WTC11 (cell line): ENCODE measurements around the gene SNX32. TPM values are rescaled to one million over a fixed set of nuclear protein-coding genes. Genes with fewer than 3 reads are reported as not detected.

Experiments used
- ATAC-seq: fragments of 200-7000 bp; cut with Tn5 transposase; 2 replicates; pipeline ENCODE4 v1.10.0; 2021; ENCODE audit warnings: mild to moderate bottlenecking, moderate library complexity
- CTCF ChIA-PET: fragments of 300-600 bp; sonication (Branson Sonifier 250); formaldehyde crosslinking; loops from one replicate; lab custom pipeline; 2021; ENCODE audit warnings: antibody characterized with exemption; lab: Charles Lee
- POLR2A ChIA-PET: fragments of 350-600 bp; sonication (Branson Sonifier 250); formaldehyde crosslinking; loops from one replicate; lab custom pipeline; 2021; ENCODE audit warnings: antibody characterized with exemption; lab: Charles Lee
- DNase-seq: peaks from one replicate; pipeline ENCODE4 v3.0.0; 2021; ENCODE audit warnings: low spot score
- H3K27ac Mint-ChIP-seq: 2 replicates; pipeline ENCODE4 v1.8.0; 2021; ENCODE audit warnings: mixed read lengths
- H3K27me3 Mint-ChIP-seq: 2 replicates; pipeline ENCODE4 v1.8.0; 2021; ENCODE audit warnings: low read depth, mild to moderate bottlenecking, moderate library complexity, mixed read lengths
- H3K36me3 Mint-ChIP-seq: 2 replicates; pipeline ENCODE4 v1.8.0; 2021; ENCODE audit warnings: mixed read lengths
- H3K4me1 Mint-ChIP-seq: 2 replicates; pipeline ENCODE4 v1.8.0; 2022; ENCODE audit warnings: mixed read lengths
- H3K4me3 Mint-ChIP-seq: 2 replicates; pipeline ENCODE4 v1.8.0; 2021; ENCODE audit warnings: mild to moderate bottlenecking, moderate library complexity, mixed read lengths
- H3K9me3 Mint-ChIP-seq: 2 replicates; pipeline ENCODE4 v1.8.0; 2021; ENCODE audit warnings: mixed read lengths
- CBFB ChIP-seq: sonication (generic); formaldehyde crosslinking; IDR thresholded peaks from 2 replicates; pipeline ENCODE4 v1.8.1; 2022; ENCODE audit warnings: mild to moderate bottlenecking, low read depth, missing genetic modification reagents
- CREM ChIP-seq: sonication (generic); formaldehyde crosslinking; IDR thresholded peaks from 2 replicates; pipeline ENCODE4 v1.8.1; 2022; ENCODE audit warnings: mild to moderate bottlenecking, missing genetic modification reagents, moderate library complexity
- ETV6 ChIP-seq: sonication (generic); formaldehyde crosslinking; IDR thresholded peaks from 2 replicates; pipeline ENCODE4 v1.8.1; 2022; ENCODE audit warnings: mild to moderate bottlenecking, missing genetic modification reagents
- FOXK1 ChIP-seq: sonication (generic); formaldehyde crosslinking; IDR thresholded peaks from 2 replicates; pipeline ENCODE4 v1.8.0; 2022; ENCODE audit warnings: mild to moderate bottlenecking, moderate library complexity, missing genetic modification reagents
- FOXP1 ChIP-seq: sonication (generic); formaldehyde crosslinking; IDR thresholded peaks from 2 replicates; pipeline ENCODE4 v1.8.0; 2022; ENCODE audit warnings: missing genetic modification reagents, mild to moderate bottlenecking, moderate library complexity, borderline replicate concordance
- GRHL2 ChIP-seq: fragments of 250-450 bp; sonication (Bioruptor Pico); IDR thresholded peaks from 2 replicates; pipeline ENCODE4 v1.8.0; 2022; ENCODE audit warnings: mild to moderate bottlenecking, moderate library complexity; ENCODE audit not compliant: insufficient replicate concordance, severe bottlenecking
- GTF2I ChIP-seq: fragments of 250-450 bp; sonication (Bioruptor Pico); conservative IDR thresholded peaks from 2 replicates; pipeline ENCODE4 v1.4.0; 2021; ENCODE audit warnings: mild to moderate bottlenecking
- IRF2 ChIP-seq: sonication (generic); formaldehyde crosslinking; IDR thresholded peaks from 2 replicates; pipeline ENCODE4 v1.8.0; 2022; ENCODE audit warnings: low read depth, missing genetic modification reagents, borderline replicate concordance
- RELA ChIP-seq: sonication (generic); formaldehyde crosslinking; IDR thresholded peaks from 2 replicates; pipeline ENCODE4 v1.8.1; 2022; ENCODE audit warnings: missing genetic modification reagents, mild to moderate bottlenecking, borderline replicate concordance
- SP1 ChIP-seq: sonication (generic); formaldehyde crosslinking; conservative IDR thresholded peaks from 2 replicates; pipeline ENCODE4 v1.8.1; 2022; ENCODE audit warnings: missing genetic modification reagents
- TCF7 ChIP-seq: sonication (generic); formaldehyde crosslinking; IDR thresholded peaks from 2 replicates; pipeline ENCODE4 v1.8.0; 2022; ENCODE audit warnings: mild to moderate bottlenecking, low read depth, missing genetic modification reagents, moderate library complexity
- TP53 ChIP-seq: sonication (generic); formaldehyde crosslinking; IDR thresholded peaks from 2 replicates; pipeline ENCODE4 v1.8.1; 2023; ENCODE audit warnings: mild to moderate bottlenecking, missing genetic modification reagents
- USF1 ChIP-seq: sonication (generic); formaldehyde crosslinking; IDR thresholded peaks from 2 replicates; pipeline ENCODE4 v1.8.0; 2022; ENCODE audit warnings: mild to moderate bottlenecking, missing genetic modification reagents
- USF2 ChIP-seq: sonication (generic); formaldehyde crosslinking; IDR thresholded peaks from 2 replicates; pipeline ENCODE4 v1.8.1; 2023; ENCODE audit warnings: mild to moderate bottlenecking, missing genetic modification reagents, moderate library complexity
- ZBTB21 ChIP-seq: sonication (generic); formaldehyde crosslinking; IDR thresholded peaks from 2 replicates; pipeline ENCODE4 v1.8.1; 2023; ENCODE audit warnings: mild to moderate bottlenecking, missing genetic modification reagents, borderline replicate concordance
- ZNF396 ChIP-seq: fragments of 250-450 bp; sonication (Bioruptor Pico); IDR thresholded peaks from 2 replicates; pipeline ENCODE4 v1.8.0; 2021; ENCODE audit warnings: mild to moderate bottlenecking, moderate library complexity, borderline replicate concordance
- ZNF532 ChIP-seq: fragments of 250-450 bp; sonication (Bioruptor Pico); IDR thresholded peaks from 2 replicates; pipeline ENCODE4 v1.9.0; 2021; ENCODE audit warnings: mild to moderate bottlenecking, borderline replicate concordance
- total RNA-seq: library from RNA; stranded (reverse); gene quantifications from 3 replicates; pipeline ENCODE4 v1.2.3, GENCODE V29; 2021
- TF ChIP-seq, protein P1 (sequence below): sonication (generic); formaldehyde crosslinking; IDR thresholded peaks from 2 replicates; pipeline ENCODE4 v1.8.0; 2023; ENCODE audit warnings: missing genetic modification reagents, mild to moderate bottlenecking, borderline replicate concordance
- TF ChIP-seq, protein P2 (sequence below): fragments of 250-450 bp; sonication (Bioruptor Pico); IDR thresholded peaks from 2 replicates; pipeline ENCODE4 v1.9.0; 2021; ENCODE audit warnings: mild to moderate bottlenecking

SNX32 gene
- total RNA-seq, 1 experiment from 2014 or later = 2.9 TPM

DNA sequence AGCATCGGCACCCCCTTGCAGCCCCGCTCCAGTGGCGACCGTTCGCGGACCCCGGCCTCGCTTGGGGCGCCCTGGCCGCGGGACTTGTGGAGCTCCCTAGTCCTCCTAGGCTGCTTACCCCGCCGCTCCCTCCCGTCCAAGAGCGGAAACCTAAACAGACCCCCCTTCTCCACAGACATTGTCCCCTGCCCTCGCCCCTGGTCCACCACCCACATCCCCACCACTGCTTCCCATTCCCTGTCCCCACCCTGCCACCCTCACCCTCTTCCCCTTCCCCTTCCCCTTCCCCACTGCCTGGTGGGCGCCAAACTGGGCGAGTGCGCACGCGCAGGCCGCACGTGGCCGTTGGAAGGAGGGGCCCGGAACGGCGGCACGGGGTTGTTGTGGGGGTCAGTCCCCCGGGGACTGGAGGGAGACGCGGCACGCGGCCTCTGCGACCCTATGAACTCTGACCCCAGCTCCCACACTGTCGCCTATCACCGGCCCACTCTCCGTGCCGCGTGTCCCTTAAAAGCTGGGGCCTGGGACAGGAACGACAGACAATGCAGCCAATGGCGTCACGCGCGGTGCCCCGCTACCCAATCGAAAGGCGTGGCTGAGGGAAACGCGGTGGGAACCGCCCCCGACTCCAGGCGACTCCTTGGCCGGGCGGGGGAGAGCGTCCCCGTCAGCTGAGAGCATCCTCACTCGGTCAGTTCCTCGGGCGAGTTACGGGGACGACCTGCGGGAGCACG is at the start of gene SNX32 (continued):
- TF ChIP-seq, protein P1, sequence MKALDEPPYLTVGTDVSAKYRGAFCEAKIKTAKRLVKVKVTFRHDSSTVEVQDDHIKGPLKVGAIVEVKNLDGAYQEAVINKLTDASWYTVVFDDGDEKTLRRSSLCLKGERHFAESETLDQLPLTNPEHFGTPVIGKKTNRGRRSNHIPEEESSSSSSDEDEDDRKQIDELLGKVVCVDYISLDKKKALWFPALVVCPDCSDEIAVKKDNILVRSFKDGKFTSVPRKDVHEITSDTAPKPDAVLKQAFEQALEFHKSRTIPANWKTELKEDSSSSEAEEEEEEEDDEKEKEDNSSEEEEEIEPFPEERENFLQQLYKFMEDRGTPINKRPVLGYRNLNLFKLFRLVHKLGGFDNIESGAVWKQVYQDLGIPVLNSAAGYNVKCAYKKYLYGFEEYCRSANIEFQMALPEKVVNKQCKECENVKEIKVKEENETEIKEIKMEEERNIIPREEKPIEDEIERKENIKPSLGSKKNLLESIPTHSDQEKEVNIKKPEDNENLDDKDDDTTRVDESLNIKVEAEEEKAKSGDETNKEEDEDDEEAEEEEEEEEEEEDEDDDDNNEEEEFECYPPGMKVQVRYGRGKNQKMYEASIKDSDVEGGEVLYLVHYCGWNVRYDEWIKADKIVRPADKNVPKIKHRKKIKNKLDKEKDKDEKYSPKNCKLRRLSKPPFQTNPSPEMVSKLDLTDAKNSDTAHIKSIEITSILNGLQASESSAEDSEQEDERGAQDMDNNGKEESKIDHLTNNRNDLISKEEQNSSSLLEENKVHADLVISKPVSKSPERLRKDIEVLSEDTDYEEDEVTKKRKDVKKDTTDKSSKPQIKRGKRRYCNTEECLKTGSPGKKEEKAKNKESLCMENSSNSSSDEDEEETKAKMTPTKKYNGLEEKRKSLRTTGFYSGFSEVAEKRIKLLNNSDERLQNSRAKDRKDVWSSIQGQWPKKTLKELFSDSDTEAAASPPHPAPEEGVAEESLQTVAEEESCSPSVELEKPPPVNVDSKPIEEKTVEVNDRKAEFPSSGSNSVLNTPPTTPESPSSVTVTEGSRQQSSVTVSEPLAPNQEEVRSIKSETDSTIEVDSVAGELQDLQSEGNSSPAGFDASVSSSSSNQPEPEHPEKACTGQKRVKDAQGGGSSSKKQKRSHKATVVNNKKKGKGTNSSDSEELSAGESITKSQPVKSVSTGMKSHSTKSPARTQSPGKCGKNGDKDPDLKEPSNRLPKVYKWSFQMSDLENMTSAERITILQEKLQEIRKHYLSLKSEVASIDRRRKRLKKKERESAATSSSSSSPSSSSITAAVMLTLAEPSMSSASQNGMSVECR (CRISPR knock-in tag) = peak; percentile 45; the same call in 1 of the 2 replicates
- TF ChIP-seq CBFB (CRISPR knock-in tag) = 0 out of 2 replicates have a peak, but pooled peaks have one; percentile 52
- TF ChIP-seq CREM (CRISPR knock-in tag) = peak; percentile 76; the same call in 1 of the 2 replicates
- peak; percentile 85; the same call in 1 of the 2 replicates for TF ChIP-seq TP53 (CRISPR knock-in tag)
- peak; percentile 92 for TF ChIP-seq USF2 (CRISPR knock-in tag)
- TF ChIP-seq FOXK1 = peak; percentile 81; the same call in 1 of the 2 replicates
- peak; percentile 72 for TF ChIP-seq ZBTB21 (CRISPR knock-in tag)
- TF ChIP-seq, protein P2, sequence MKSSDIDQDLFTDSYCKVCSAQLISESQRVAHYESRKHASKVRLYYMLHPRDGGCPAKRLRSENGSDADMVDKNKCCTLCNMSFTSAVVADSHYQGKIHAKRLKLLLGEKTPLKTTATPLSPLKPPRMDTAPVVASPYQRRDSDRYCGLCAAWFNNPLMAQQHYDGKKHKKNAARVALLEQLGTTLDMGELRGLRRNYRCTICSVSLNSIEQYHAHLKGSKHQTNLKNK (CRISPR knock-in tag) = no peak
- peak; percentile 99 for TF ChIP-seq SP1 (CRISPR knock-in tag)

DNA sequence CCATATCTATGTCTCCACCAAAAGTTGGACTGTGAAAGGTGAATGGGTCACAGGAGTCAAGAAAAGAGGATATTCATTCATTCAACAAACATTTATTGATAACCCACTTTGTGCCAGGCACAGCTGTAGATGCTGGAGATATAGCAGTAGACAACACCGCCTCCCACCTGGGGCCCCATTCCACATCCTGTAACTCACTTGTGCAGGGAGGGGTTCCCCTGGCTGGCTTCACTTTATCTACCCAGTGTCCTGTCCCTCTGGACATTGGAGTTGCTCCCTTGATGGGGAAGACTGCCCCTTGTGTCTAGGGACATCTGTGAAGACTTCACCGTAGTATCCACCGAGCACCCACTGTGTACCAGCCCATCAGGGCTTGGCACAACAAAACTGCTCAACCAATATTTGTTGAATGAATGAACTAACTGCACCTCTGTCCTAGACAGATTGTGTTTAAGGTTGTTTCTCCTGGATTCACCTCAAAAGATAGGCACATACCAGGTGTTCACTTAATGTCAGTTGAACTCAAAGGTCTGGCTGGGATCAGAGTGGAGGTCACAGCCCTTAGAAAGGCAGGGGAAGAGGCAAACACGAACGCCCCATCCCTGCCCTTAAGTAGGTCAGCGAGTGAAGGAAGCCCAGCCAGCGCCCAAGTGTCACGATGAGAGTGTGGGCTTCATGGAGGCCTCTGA is 48.3 kb upstream of the SNX32 start:
- ChIA-PET CTCF (interaction anchor here (0.7 to 5.0 kb wide), 3 partner anchors 11 to 260 kb away, joined by 3 to 24 read pairs (median 3); no protein-coding TSS in a partner anchor), POLR2A (no interaction called here)
- Mint-ChIP-seq H3K27me3 (peaks cover 66% of the 10 kb centered on the region), H3K4me1 (peaks cover 49% of the 10 kb centered on the region), H3K9me3 (no peaks in the 10 kb centered on the region), H3K27ac (no peak overlapping the region), H3K36me3 (no peaks in the 10 kb centered on the region), H3K4me3 (peak overlapping the region; percentile 60)
- no peak for TF ChIP-seq TP53 (CRISPR knock-in tag)
- no peak for TF ChIP-seq SP1 (CRISPR knock-in tag)
- TF ChIP-seq ZNF396 (CRISPR knock-in tag) = no peak
- TF ChIP-seq GRHL2 (CRISPR knock-in tag) = no peak
- no peak for TF ChIP-seq RELA
- no peak for TF ChIP-seq ZNF532
- TF ChIP-seq IRF2 (CRISPR knock-in tag) = no peak
- no peak for TF ChIP-seq USF1 (CRISPR knock-in tag)
- no peak for TF ChIP-seq GTF2I (CRISPR knock-in tag)
- TF ChIP-seq ETV6 (CRISPR knock-in tag) = no peak
- no peak for TF ChIP-seq FOXP1 (CRISPR knock-in tag)
- TF ChIP-seq TCF7 (CRISPR knock-in tag) = no peak
- ATAC-seq (no peak), DNase-seq (no peak)
